ENCODE results near the gene VAMP4.

- no peak for TF ChIP-seq CTCF (IDR thresholded peaks at IDR 0.05)
- TF ChIP-seq, protein P1, sequence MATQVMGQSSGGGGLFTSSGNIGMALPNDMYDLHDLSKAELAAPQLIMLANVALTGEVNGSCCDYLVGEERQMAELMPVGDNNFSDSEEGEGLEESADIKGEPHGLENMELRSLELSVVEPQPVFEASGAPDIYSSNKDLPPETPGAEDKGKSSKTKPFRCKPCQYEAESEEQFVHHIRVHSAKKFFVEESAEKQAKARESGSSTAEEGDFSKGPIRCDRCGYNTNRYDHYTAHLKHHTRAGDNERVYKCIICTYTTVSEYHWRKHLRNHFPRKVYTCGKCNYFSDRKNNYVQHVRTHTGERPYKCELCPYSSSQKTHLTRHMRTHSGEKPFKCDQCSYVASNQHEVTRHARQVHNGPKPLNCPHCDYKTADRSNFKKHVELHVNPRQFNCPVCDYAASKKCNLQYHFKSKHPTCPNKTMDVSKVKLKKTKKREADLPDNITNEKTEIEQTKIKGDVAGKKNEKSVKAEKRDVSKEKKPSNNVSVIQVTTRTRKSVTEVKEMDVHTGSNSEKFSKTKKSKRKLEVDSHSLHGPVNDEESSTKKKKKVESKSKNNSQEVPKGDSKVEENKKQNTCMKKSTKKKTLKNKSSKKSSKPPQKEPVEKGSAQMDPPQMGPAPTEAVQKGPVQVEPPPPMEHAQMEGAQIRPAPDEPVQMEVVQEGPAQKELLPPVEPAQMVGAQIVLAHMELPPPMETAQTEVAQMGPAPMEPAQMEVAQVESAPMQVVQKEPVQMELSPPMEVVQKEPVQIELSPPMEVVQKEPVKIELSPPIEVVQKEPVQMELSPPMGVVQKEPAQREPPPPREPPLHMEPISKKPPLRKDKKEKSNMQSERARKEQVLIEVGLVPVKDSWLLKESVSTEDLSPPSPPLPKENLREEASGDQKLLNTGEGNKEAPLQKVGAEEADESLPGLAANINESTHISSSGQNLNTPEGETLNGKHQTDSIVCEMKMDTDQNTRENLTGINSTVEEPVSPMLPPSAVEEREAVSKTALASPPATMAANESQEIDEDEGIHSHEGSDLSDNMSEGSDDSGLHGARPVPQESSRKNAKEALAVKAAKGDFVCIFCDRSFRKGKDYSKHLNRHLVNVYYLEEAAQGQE (IDR thresholded peaks at IDR 0.05; ENCODE audit: insufficient read depth in 1 of 2, low read depth in 2 of 2, low read length in 1 of 2), result no peak
- no peak for TF ChIP-seq POLR2AphosphoS5 (IDR thresholded peaks at IDR 0.05; ENCODE audit: low read depth, low read length)
- no peak for TF ChIP-seq SIN3A (IDR thresholded peaks at IDR 0.05; ENCODE audit: borderline replicate concordance, insufficient read depth, low read depth, low read length)
- no peak for TF ChIP-seq TCF7L2 (IDR thresholded peaks at IDR 0.05; ENCODE audit: low read depth, low read length)
Observed at GRCh38 chr1:171748651-171749050, 6.8 kb upstream of the VAMP4 start.
